DND-41 (cell line): Measurements from ENCODE around the gene FAM3B.

Source experiments
- EZH2 ChIP-seq: IDR thresholded peaks from 3 replicates; pipeline ENCODE4 v1.6.1; 2012; ENCODE audit warnings: borderline replicate concordance, low read depth, mild to moderate bottlenecking, moderate library complexity, low read length, inconsistent platforms; ENCODE audit not compliant: severe bottlenecking
- TF ChIP-seq, protein P1 (sequence below): IDR thresholded peaks from 2 replicates; pipeline ENCODE4 v1.5.1; 2012; ENCODE audit warnings: borderline replicate concordance, low read length, moderate library complexity, mild to moderate bottlenecking; ENCODE audit not compliant: poor library complexity, severe bottlenecking; ENCODE audit errors: extremely low read depth

DNA sequence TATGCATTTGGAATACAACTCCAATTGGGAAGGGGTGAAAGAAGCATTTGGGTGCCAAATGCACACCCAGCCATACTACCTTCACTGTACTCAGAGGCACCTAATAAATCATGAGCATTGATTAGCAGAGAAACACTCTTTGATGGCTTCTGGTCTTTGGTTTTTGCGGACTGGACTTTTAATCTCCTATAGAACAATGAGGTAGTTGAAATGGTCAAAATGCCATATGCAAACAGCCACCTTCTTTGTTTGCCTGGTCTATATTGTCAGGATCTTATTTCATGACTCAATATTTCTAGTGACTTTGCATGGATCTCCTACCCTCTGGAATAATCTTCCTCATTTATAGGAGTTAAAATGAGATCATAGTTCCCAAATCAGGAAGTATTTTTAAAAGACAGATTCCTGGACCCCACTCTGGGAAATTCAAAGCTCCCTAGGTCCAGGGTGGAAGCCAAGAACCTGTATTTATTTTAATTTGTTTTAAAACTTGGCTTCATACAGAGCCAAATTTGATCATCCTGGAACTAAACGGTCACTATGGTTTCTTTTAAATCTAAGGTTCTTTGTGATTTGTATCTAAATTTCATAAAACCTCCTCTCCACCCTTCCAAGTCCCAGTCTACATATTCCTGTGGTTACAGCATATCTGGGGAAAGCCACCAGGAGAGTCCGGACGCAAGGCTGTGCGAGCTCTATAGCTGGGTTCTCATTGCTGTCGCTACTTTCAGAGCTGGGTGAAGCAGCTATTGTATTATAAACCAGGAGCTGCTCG, 8.7 kb downstream of the FAM3B start:
- TF ChIP-seq, protein P1, sequence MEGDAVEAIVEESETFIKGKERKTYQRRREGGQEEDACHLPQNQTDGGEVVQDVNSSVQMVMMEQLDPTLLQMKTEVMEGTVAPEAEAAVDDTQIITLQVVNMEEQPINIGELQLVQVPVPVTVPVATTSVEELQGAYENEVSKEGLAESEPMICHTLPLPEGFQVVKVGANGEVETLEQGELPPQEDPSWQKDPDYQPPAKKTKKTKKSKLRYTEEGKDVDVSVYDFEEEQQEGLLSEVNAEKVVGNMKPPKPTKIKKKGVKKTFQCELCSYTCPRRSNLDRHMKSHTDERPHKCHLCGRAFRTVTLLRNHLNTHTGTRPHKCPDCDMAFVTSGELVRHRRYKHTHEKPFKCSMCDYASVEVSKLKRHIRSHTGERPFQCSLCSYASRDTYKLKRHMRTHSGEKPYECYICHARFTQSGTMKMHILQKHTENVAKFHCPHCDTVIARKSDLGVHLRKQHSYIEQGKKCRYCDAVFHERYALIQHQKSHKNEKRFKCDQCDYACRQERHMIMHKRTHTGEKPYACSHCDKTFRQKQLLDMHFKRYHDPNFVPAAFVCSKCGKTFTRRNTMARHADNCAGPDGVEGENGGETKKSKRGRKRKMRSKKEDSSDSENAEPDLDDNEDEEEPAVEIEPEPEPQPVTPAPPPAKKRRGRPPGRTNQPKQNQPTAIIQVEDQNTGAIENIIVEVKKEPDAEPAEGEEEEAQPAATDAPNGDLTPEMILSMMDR, result no peak
- TF ChIP-seq EZH2, result no peak
